ENCODE results near the gene SH3BGRL. TPM values are rescaled to one million over a fixed set of nuclear protein-coding genes. Genes with fewer than 3 reads are reported as not detected.

SH3BGRL gene
- total RNA-seq, 4 donors from 2014 or later: 266 to 380 (median 359) TPM

GRCh38 chrX:81232218-81232617 is 30.3 kb downstream of the SH3BGRL start:
- Histone ChIP-seq H3K36me3 (no peaks in the 10 kb centered on the region), H3K27me3 (no peaks in the 10 kb centered on the region), H3K9me3 (no peaks in the 10 kb centered on the region), H3K27ac (no peak overlapping the region), H3K4me3 (no peak overlapping the region), H3K4me1 (peaks cover 0 to 20% (median 0%) of the 10 kb centered on the region in 3 donors)
- no peak for ATAC-seq
- WGBS, 2 donors (ENCODE audit: low coverage in 1 of 2): 90 to 91% methylated on average over 1 of the region's 1 CpG
- TF ChIP-seq CTCF (IDR thresholded peaks at IDR 0.05) (no peak), POLR2A (IDR thresholded peaks at IDR 0.05) (no peak), EP300 (IDR thresholded peaks at IDR 0.05) (no peak), POLR2AphosphoS5 (IDR thresholded peaks at IDR 0.05) (no peak)

- no peak overlapping the region for H3K27ac ChIP-seq
- no peak overlapping the region for H3K4me3 ChIP-seq
- H3K4me1 ChIP-seq: peaks cover 0 to 21% (median 0%) of the 10 kb centered on the region in 3 donors
- peaks cover 0 to 3% of the 10 kb centered on the region in 2 donors for H3K36me3 ChIP-seq
- no peaks in the 10 kb centered on the region for H3K27me3 ChIP-seq
- no CpG with 5 or more reads among the region's 1 CpG for WGBS, 2 donors (ENCODE audit: low coverage in 1 of 2)
- no peak for TF ChIP-seq EP300 (IDR thresholded peaks at IDR 0.05)
- no peaks in the 10 kb centered on the region for H3K9me3 ChIP-seq
- ATAC-seq: no peak
Observed at GRCh38 chrX:81237516-81237915, 35.6 kb downstream of the SH3BGRL start.

- TF ChIP-seq CTCF (IDR thresholded peaks at IDR 0.05): no peak
- TF ChIP-seq EP300 (IDR thresholded peaks at IDR 0.05): no peak
- TF ChIP-seq POLR2A (IDR thresholded peaks at IDR 0.05): no peak
- no peak for TF ChIP-seq POLR2AphosphoS5 (IDR thresholded peaks at IDR 0.05)
- no peak for ATAC-seq
- H3K27me3 ChIP-seq: no peaks in the 10 kb centered on the region
- H3K4me3 ChIP-seq: no peak overlapping the region
- peaks cover 0 to 21% (median 0%) of the 10 kb centered on the region in 3 donors for H3K4me1 ChIP-seq
- WGBS, 2 donors (ENCODE audit: low coverage in 1 of 2): 100% methylated on average over 1 of the region's 4 CpGs; no CpG with 5 or more reads in 1 of the 2 donors
- no peak overlapping the region for H3K27ac ChIP-seq
- peaks cover 0 to 3% of the 10 kb centered on the region in 2 donors for H3K36me3 ChIP-seq
- H3K9me3 ChIP-seq: no peaks in the 10 kb centered on the region
Observed at GRCh38 chrX:81238166-81238565, 36.3 kb downstream of the SH3BGRL start.

- Histone ChIP-seq H3K27ac (no peak overlapping the region), H3K4me3 (no peak overlapping the region), H3K27me3 (no peaks in the 10 kb centered on the region), H3K36me3 (peaks cover 0 to 3% of the 10 kb centered on the region in 2 donors), H3K9me3 (no peaks in the 10 kb centered on the region), H3K4me1 (peaks cover 0 to 21% (median 0%) of the 10 kb centered on the region in 3 donors)
- 83% methylated on average over 1 of the region's 4 CpGs; no CpG with 5 or more reads in 1 of the 2 donors for WGBS, 2 donors (ENCODE audit: low coverage in 1 of 2)
- TF ChIP-seq POLR2AphosphoS5 (IDR thresholded peaks at IDR 0.05): no peak
- TF ChIP-seq EP300 (IDR thresholded peaks at IDR 0.05): no peak
- TF ChIP-seq CTCF (IDR thresholded peaks at IDR 0.05): no peak
- no peak for TF ChIP-seq POLR2A (IDR thresholded peaks at IDR 0.05)
- no peak for ATAC-seq
Observed at GRCh38 chrX:81240701-81241331, 38.9 kb downstream of the SH3BGRL start.

- Histone ChIP-seq H3K36me3 (peaks cover 0 to 3% of the 10 kb centered on the region in 2 donors), H3K27me3 (no peaks in the 10 kb centered on the region), H3K9me3 (no peaks in the 10 kb centered on the region), H3K4me3 (no peak overlapping the region), H3K27ac (no peak overlapping the region), H3K4me1 (peaks cover 0 to 21% (median 0%) of the 10 kb centered on the region in 3 donors)
- TF ChIP-seq CTCF (IDR thresholded peaks at IDR 0.05): no peak
- no peak for TF ChIP-seq POLR2AphosphoS5 (IDR thresholded peaks at IDR 0.05)
- no peak for TF ChIP-seq POLR2A (IDR thresholded peaks at IDR 0.05)
- no peak for TF ChIP-seq EP300 (IDR thresholded peaks at IDR 0.05)
- WGBS, 2 donors (ENCODE audit: low coverage in 1 of 2): 80% methylated on average over 2 of the region's 7 CpGs; no CpG with 5 or more reads in 1 of the 2 donors
- no peak for ATAC-seq
Observed at GRCh38 chrX:81241753-81242152, 39.9 kb downstream of the SH3BGRL start.

All from gastroesophageal sphincter (tissue), 4 donors.